COR-L47 (cell line): ENCODE measurements around the gene NINJ2.

Experiments
- DNase-seq: peaks from one replicate; lab custom pipeline; 2025; lab: John Stamatoyannopoulos, UW

Gene NINJ2

GRCh38 chr12:527729-528128, 135.5 kb downstream of the NINJ2 start:
- no peak for DNase-seq

GRCh38 chr12:527241-527640, 136.0 kb downstream of the NINJ2 start:
- DNase-seq = no peak

GRCh38 chr12:526089-526488, 137.2 kb downstream of the NINJ2 start:
- no peak for DNase-seq

GRCh38 chr12:524167-524951, 138.9 kb downstream of the NINJ2 start:
- peak; percentile 35 for DNase-seq

GRCh38 chr12:522692-523378, 140.4 kb downstream of the NINJ2 start:
- no peak for DNase-seq

GRCh38 chr12:520119-520518, 143.1 kb downstream of the NINJ2 start:
- DNase-seq = no peak

- DNase-seq = no peak
Measured at GRCh38 chr12:517538-517937, 145.7 kb downstream of the NINJ2 start.
